HG02759 (cell line): ENCODE data around the gene CACNA2D2.

ENCODE experiments used
- ATAC-seq: cut with Tn5 transposase; IDR thresholded peaks from one replicate; pipeline ENCODE4 v1.9.1; 2021; ENCODE audit warnings: mild to moderate bottlenecking, moderate library complexity; ENCODE audit not compliant: unreplicated experiment

CACNA2D2 gene

GRCh38 chr3:50319181-50319893, 184.1 kb downstream of the CACNA2D2 start:
- ATAC-seq = no peak

- no peak for ATAC-seq
Observed at GRCh38 chr3:50318615-50319014, 184.8 kb downstream of the CACNA2D2 start.

GRCh38 chr3:50318163-50318562, 185.3 kb downstream of the CACNA2D2 start:
- no peak for ATAC-seq

- ATAC-seq = no peak
Observed at GRCh38 chr3:50317300-50317699, 186.1 kb downstream of the CACNA2D2 start.

GRCh38 chr3:50316657-50317242, 186.7 kb downstream of the CACNA2D2 start:
- ATAC-seq = no peak

- no peak for ATAC-seq
Observed at GRCh38 chr3:50314816-50315215, 188.6 kb downstream of the CACNA2D2 start.

GRCh38 chr3:50314342-50314741, 189.1 kb downstream of the CACNA2D2 start:
- ATAC-seq = no peak
